NCI-H2107 treated with DMSO at 0.1 percent for 48 hours (cell line): ENCODE results near the gene BCL7C.
A peak's percentile ranks its signal among the peaks of the same experiment; 100 is the strongest.

Experiments
- DNase-seq: peaks from one replicate; lab custom pipeline; 2025; ENCODE audit not compliant: unreplicated experiment; lab: John Stamatoyannopoulos, UW

The BCL7C gene

DNA sequence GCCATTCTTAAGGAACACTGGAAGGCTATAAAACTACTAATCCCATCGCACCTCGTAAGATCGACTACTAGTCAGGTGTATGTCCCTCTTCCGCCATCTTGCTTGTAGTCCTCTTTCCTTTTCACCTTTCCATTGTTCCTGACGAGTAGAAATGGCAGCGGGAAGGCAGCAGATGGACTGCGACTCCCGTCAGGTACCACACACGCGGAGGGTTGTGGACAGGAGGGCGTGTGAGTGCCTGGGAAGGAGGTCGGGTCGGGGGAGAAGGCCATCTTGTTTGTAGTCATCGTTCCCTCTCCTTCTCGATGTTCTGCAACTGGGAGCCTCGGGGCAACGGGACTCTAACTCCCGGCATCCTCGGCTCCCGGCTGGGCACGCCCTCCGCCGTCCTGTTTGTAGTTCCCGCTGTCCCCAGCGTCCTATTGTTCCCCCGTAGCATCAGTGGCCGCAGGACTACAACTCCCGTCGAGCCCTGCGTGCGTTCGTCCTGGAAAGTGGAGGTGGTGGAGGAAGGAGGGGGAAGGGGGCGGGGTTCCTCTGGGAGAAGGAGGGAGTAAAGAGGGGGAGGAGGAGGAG lies 29.2 kb upstream of the BCL7C start:
- peak; percentile 100 for DNase-seq

GRCh38 chr16:30922420-30922959 lies 28.6 kb upstream of the BCL7C start:
- peak; percentile 98 for DNase-seq

GRCh38 chr16:30921748-30922419 lies 28.0 kb upstream of the BCL7C start:
- peak; percentile 79 for DNase-seq

DNA sequence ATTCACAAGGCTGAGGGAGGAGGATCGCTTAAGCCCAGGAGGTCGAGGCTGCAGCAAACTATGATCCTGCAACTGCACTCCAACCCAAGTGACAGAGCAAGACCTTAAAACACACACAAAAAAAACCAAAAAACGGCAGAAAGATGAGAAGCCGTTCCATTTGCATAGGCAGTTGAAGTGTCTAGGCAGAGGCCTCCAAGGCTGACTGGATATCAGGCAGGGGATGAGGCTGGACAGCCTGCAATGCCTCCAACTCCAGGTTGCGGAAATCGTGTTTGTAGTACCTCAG lies 27.5 kb upstream of the BCL7C start:
- DNase-seq = no peak

- DNase-seq = no peak
Measured at GRCh38 chr16:30920891-30921290, 27.0 kb upstream of the BCL7C start.

DNA sequence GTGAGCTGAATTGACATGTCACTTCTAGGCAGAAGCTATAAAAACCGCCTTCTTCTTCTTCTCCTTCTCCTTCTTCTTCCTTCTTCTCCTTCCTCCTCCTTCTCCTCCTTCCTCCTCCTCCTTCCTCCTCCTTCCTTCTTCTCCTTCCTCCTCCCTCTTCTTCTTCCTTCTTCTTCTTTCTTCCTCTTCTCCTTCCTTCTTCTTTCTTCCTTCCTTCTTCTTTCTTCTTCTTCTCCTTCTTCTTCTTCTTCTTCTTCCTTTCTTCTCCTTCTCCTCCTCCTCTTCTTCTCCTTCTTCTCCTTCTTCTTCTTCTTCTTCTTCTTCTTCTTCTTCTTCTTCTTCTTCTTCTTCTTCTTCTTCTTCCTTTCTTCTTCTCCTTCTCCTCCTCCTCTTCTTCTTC lies 24.7 kb upstream of the BCL7C start:
- no peak for DNase-seq

GRCh38 chr16:30914830-30915229 lies 21.0 kb upstream of the BCL7C start:
- no peak for DNase-seq

DNA sequence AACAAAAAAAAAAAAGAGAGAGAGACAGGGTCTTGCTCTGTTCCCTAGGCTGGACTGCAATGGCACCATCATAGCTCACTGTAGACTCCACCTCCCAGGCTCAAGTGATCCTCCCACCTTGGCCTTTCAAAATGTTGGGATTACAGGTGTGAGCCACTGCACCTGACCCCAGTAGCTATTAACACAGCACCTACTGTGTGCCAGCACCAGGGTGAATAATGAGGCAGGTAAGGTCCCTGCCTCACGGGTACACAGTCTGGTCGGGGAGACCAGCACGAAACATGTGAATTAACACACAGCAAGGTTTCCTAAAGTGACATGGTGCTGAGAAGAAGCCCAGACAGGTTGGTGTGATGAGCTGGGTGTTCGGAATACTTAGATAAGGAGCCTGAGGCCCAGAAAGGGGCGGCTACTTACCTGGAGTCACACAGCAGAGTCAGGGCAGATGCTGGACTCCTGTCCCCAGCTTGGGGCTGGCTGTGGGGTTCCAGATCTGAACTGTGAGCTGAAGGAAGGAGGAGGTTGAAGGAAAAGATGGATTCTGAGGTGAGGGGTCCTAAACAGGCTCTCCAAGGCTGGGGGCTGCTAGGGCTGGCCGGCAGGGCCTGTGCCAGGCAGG lies 19.0 kb upstream of the BCL7C start:
- DNase-seq = no peak

GRCh38 chr16:30910427-30911029 lies 16.7 kb upstream of the BCL7C start:
- no peak for DNase-seq

DNA sequence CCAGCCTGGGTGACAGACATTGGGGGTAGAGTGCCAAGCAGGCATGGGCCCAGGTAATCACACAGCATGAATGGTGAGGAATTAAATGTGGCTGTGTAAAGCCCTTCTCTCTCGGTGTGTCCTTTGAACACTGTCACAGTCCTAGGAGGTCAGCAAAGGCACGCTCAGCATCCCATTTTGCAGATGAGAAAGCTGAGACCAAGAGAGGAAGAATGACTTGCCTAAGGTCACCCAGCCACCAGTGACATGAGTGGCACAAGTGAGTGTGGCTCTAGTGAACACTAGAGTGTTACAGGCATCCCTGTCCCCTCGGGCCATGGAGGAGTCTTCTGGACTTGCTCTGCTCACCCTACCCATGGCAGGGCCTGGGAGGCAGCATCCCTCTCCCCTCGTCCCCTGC lies 13.2 kb upstream of the BCL7C start:
- no peak for DNase-seq

GRCh38 chr16:30904114-30904780 lies 10.4 kb upstream of the BCL7C start:
- no peak for DNase-seq

- DNase-seq = no peak
Measured at GRCh38 chr16:30903596-30903995, 9.7 kb upstream of the BCL7C start.

- no peak for DNase-seq
Measured at GRCh38 chr16:30903002-30903401, 9.1 kb upstream of the BCL7C start.

GRCh38 chr16:30902029-30902972 lies 8.4 kb upstream of the BCL7C start:
- no peak for DNase-seq

GRCh38 chr16:30901201-30902028 lies 7.5 kb upstream of the BCL7C start:
- DNase-seq = no peak

DNA sequence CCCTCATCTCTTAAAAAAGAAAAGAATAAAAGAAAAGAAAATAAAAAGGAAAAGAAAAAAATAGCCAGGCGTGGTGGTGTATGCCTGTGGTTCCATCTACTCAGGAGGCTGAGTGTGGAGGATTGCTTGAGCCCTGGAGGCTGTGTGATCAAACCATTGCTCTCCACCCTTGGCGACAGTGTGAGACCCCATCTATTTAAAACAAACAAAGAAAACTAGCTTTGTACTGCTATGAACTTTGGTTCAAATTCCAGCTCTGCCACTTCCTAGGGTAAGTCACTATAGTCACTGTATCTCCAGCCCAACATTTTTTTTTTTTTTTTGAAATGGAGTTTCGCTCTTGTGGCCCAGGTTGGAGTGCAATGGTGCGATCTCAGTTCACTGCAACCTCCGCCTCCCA lies 6.7 kb upstream of the BCL7C start:
- DNase-seq = no peak

DNA sequence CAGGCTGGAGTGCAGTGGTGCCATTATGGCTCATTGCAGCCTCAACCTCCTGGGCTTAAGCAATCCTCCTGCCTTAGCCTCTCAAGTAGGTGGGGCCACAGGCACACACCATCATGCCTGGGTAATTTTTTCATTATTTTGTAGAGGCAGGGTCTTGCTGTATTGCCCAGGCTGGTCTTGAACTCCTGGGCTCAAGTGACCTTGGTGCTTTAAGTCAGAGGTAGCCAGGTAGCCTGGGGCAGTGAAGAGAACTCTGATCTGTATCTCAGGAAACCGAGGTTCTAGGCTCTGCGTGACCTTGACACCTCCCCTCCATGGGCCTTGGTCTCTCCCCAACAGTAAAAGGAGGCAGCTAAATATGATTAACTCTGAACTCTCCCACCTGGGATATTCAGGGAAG lies 5.9 kb upstream of the BCL7C start:
- no peak for DNase-seq

- DNase-seq = peak; percentile 18
Measured at GRCh38 chr16:30896889-30897733, 3.2 kb upstream of the BCL7C start.
